Parathyroid adenoma (tissue), 2 donors: ENCODE data around the gene KCNJ12.
"Not testable (repeated sequence)": the region's sequence is repeated elsewhere in the genome, so short reads cannot be mapped to it uniquely, and the experiment has no call there.

Experiments used
- H2AFZ ChIP-seq: fragments of 300-600 bp; sonication (generic); one replicate; pipeline ENCODE4 v1.7.0; 2017; ENCODE audit warnings: antibody characterized with exemption, mild to moderate bottlenecking
- H3K27ac ChIP-seq: fragments of 300-600 bp; sonication (generic); one replicate; pipeline ENCODE4 v1.7.0; 2017
- H3K27me3 ChIP-seq: fragments of 300-600 bp; sonication (generic); one replicate; pipeline ENCODE4 v1.7.0; 2017; ENCODE audit warnings: low read length; ENCODE audit not compliant: control insufficient read depth, insufficient read depth
- H3K36me3 ChIP-seq: fragments of 300-600 bp; sonication (generic); one replicate; pipeline ENCODE4 v1.7.0; 2017; ENCODE audit warnings: low read length; ENCODE audit not compliant: control insufficient read depth, insufficient read depth
- H3K4me1 ChIP-seq: fragments of 300-600 bp; sonication (generic); one replicate; pipeline ENCODE4 v1.7.0; 2017; ENCODE audit warnings: control low read depth
- H3K4me2 ChIP-seq: fragments of 300-600 bp; sonication (generic); one replicate; pipeline ENCODE4 v1.7.0; 2017; ENCODE audit warnings: low read length
- H3K4me3 ChIP-seq: fragments of 300-600 bp; sonication (generic); one replicate; pipeline ENCODE4 v1.7.0; 2017; ENCODE audit warnings: low read depth, low read length
- H3K79me2 ChIP-seq: fragments of 300-600 bp; sonication (generic); one replicate; pipeline ENCODE4 v1.7.0; 2017; ENCODE audit warnings: control low read depth
- H3K9ac ChIP-seq: fragments of 300-600 bp; sonication (generic); one replicate; pipeline ENCODE4 v1.7.0; 2017; ENCODE audit warnings: mild to moderate bottlenecking
- H3K9me3 ChIP-seq: fragments of 300-600 bp; sonication (generic); one replicate; pipeline ENCODE4 v1.7.0; 2017; ENCODE audit warnings: low read length; ENCODE audit not compliant: control insufficient read depth
- CTCF ChIP-seq: fragments of 300-600 bp; sonication (generic); IDR thresholded peaks from one replicate; pipeline ENCODE4 v1.7.0; 2017; ENCODE audit warnings: antibody characterized with exemption, mild to moderate bottlenecking
- donor health status: primary hyperparathyroidism.

KCNJ12 gene

DNA sequence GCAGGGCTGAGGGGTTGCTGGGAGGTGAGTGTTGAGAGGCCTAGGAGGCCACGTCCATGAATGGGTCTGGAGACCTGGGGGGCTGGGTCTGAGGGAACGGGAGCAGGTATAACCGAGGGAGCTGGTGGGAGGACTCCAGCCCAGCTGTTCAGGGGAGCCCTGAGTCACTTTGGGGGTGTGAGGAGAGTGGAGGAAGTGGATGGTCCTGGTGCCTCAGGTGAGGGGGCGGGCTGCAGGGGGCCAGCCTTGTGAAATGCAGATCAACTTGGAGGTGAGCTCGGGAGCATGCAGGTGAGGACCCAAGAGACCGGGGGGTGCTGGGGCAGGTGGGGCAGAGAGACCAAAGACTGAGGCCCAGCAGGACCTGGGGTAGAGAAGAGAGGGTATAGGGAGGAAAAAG, 79.6 kb downstream of the KCNJ12 start:
- H3K9me3 ChIP-seq: no peaks in the 10 kb centered on the region
- H3K4me2 ChIP-seq: no peak overlapping the region
- H3K36me3 ChIP-seq: no peaks in the 10 kb centered on the region
- H3K9ac ChIP-seq: no peak overlapping the region
- H3K27ac ChIP-seq: no peak overlapping the region
- TF ChIP-seq CTCF: no peak
- H2AFZ ChIP-seq: no peak overlapping the region
- no peak overlapping the region for H3K4me3 ChIP-seq
- peaks cover 11% of the 10 kb centered on the region for H3K4me1 ChIP-seq
- no peaks in the 10 kb centered on the region for H3K79me2 ChIP-seq
- no peaks in the 10 kb centered on the region for H3K27me3 ChIP-seq

GRCh38 chr17:21456449-21456848, 80.3 kb downstream of the KCNJ12 start:
- H3K9ac ChIP-seq, H3K79me2 ChIP-seq, H2AFZ ChIP-seq, H3K4me3 ChIP-seq, H3K36me3 ChIP-seq, H3K9me3 ChIP-seq, H3K27me3 ChIP-seq, H3K4me2 ChIP-seq, H3K27ac ChIP-seq: not testable (repeated sequence)
- H3K4me1 ChIP-seq: peaks cover 11% of the 10 kb centered on the region

GRCh38 chr17:21457051-21458026, 81.2 kb downstream of the KCNJ12 start:
- H2AFZ ChIP-seq: peak overlapping the region; percentile 0
- no peaks in the 10 kb centered on the region for H3K79me2 ChIP-seq
- H3K36me3 ChIP-seq: no peaks in the 10 kb centered on the region
- H3K4me1 ChIP-seq: peaks cover 7% of the 10 kb centered on the region
- peak; percentile 96 for TF ChIP-seq CTCF
- no peak overlapping the region for H3K4me2 ChIP-seq
- H3K4me3 ChIP-seq: no peak overlapping the region
- H3K27ac ChIP-seq: no peak overlapping the region
- H3K9ac ChIP-seq: no peak overlapping the region
- H3K9me3 ChIP-seq: no peaks in the 10 kb centered on the region
- no peaks in the 10 kb centered on the region for H3K27me3 ChIP-seq

DNA sequence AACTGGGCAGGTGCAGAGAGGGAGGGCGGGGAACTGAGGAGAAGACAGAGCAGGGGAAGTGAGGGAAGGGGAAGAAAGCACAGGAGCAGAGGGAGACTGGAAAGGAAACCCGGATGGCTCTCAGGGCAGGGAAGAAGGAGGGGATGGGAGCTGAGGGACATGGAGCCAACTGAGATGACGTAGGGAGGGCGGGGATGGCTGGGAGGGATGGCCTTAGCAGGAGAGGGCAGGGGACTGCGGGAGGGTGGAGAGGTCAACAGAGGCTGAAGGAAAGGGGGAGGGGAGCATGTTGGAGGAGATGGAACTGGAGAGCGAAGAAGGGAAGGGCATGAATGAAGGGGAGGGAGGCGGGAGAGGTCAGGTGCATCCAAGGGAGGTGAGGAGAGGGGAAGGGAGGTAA, 81.9 kb downstream of the KCNJ12 start:
- H3K4me2 ChIP-seq: no peak overlapping the region
- no peak overlapping the region for H3K4me3 ChIP-seq
- no peaks in the 10 kb centered on the region for H3K27me3 ChIP-seq
- H2AFZ ChIP-seq: no peak overlapping the region
- H3K27ac ChIP-seq: no peak overlapping the region
- peaks cover 2% of the 10 kb centered on the region for H3K4me1 ChIP-seq
- no peaks in the 10 kb centered on the region for H3K36me3 ChIP-seq
- no peak overlapping the region for H3K9ac ChIP-seq
- TF ChIP-seq CTCF: no peak
- H3K79me2 ChIP-seq: no peaks in the 10 kb centered on the region
- no peaks in the 10 kb centered on the region for H3K9me3 ChIP-seq

- Histone ChIP-seq H3K27me3 (no peaks in the 10 kb centered on the region), H3K4me1 (peaks cover 2% of the 10 kb centered on the region), H3K36me3 (no peaks in the 10 kb centered on the region), H3K4me3 (no peak overlapping the region), H2AFZ (no peak overlapping the region), H3K27ac (no peak overlapping the region), H3K4me2 (no peak overlapping the region), H3K9ac (no peak overlapping the region), H3K79me2 (no peaks in the 10 kb centered on the region), H3K9me3 (no peaks in the 10 kb centered on the region)
- no peak for TF ChIP-seq CTCF
Measured at GRCh38 chr17:21459536-21459935, 83.4 kb downstream of the KCNJ12 start.
